AG09309 (cell line): Measurements from ENCODE around the gene MRPL33.
"Not testable (repeated sequence)": the region's sequence is repeated elsewhere in the genome, so short reads cannot be mapped to it uniquely, and the experiment has no call there.

Experiments used
- DNase-seq: peaks from one replicate; pipeline ENCODE4 v3.0.0-alpha.2; 2010; ENCODE audit warnings: low read depth
- H3K4me3 ChIP-seq: 2 replicates; pipeline ENCODE4 v1.5.1; 2011; ENCODE audit warnings: mild to moderate bottlenecking, low read depth, low read length, moderate library complexity; ENCODE audit not compliant: control insufficient read depth
- TF ChIP-seq, protein P1 (sequence below): IDR thresholded peaks from 2 replicates; pipeline ENCODE4 v1.5.1; 2011; ENCODE audit warnings: mild to moderate bottlenecking, low read depth, low read length, inconsistent platforms; ENCODE audit not compliant: insufficient read depth, control insufficient read depth; ENCODE audit errors: missing control alignments

MRPL33 gene

GRCh38 chr2:27763907-27764267 is 7.6 kb upstream of the MRPL33 start:
- no peak for DNase-seq
- no peak overlapping the region for H3K4me3 ChIP-seq
- TF ChIP-seq, protein P1, sequence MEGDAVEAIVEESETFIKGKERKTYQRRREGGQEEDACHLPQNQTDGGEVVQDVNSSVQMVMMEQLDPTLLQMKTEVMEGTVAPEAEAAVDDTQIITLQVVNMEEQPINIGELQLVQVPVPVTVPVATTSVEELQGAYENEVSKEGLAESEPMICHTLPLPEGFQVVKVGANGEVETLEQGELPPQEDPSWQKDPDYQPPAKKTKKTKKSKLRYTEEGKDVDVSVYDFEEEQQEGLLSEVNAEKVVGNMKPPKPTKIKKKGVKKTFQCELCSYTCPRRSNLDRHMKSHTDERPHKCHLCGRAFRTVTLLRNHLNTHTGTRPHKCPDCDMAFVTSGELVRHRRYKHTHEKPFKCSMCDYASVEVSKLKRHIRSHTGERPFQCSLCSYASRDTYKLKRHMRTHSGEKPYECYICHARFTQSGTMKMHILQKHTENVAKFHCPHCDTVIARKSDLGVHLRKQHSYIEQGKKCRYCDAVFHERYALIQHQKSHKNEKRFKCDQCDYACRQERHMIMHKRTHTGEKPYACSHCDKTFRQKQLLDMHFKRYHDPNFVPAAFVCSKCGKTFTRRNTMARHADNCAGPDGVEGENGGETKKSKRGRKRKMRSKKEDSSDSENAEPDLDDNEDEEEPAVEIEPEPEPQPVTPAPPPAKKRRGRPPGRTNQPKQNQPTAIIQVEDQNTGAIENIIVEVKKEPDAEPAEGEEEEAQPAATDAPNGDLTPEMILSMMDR: no peak

DNA sequence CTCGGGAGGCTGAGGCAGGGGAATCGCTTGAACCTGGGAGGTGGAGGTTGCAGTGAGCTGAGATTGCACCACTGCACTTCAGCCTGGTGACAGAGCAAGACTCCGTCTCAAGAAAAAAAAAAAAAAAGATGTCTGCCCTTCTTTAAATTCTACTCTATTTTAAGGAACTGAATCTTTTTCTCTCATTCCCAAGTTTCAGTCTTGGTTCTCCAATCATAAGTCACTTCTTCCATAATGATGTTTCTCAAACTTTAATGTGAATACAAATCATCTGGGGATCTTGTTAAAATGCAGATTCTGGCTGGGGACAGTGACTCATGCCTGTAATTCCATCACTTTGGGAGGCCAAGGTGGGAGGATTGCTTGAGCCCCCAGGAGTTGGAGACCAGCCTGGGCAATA is 7.0 kb upstream of the MRPL33 start:
- not testable (repeated sequence) for H3K4me3 ChIP-seq, DNase-seq

- no peak overlapping the region for H3K4me3 ChIP-seq
- TF ChIP-seq, protein P1: no peak
- DNase-seq: no peak
Observed at GRCh38 chr2:27765621-27766286, 5.8 kb upstream of the MRPL33 start.

GRCh38 chr2:27766287-27766661 is 5.2 kb upstream of the MRPL33 start:
- no peak overlapping the region for H3K4me3 ChIP-seq
- no peak for DNase-seq
- TF ChIP-seq, protein P1: no peak

GRCh38 chr2:27771202-27771547 is 344 bp upstream of the MRPL33 start:
- no peak for DNase-seq
- H3K4me3 ChIP-seq: peak overlapping the region; percentile 58
- TF ChIP-seq, protein P1: no peak

- TF ChIP-seq, protein P1: no peak
- H3K4me3 ChIP-seq: peak overlapping the region; percentile 6; the same call in 1 of the 2 replicates
- DNase-seq: no peak
Observed at GRCh38 chr2:27772804-27773203, 1.3 kb downstream of the MRPL33 start.

- DNase-seq: no peak
- TF ChIP-seq, protein P1: no peak
- no peak overlapping the region for H3K4me3 ChIP-seq
Observed at GRCh38 chr2:27773959-27774358, 2.4 kb downstream of the MRPL33 start.
